Keratinocyte (primary cell): Measurements from ENCODE around the gene TNIP1. TPM values are rescaled to one million over a fixed set of nuclear protein-coding genes. Genes with fewer than 3 reads are reported as not detected.

Source experiments
- DNase-seq: peaks from one replicate; pipeline ENCODE4 v3.0.0-alpha.2; 2011; ENCODE audit warnings: low read depth, missing footprints, low spot score
- FAIRE-seq: peaks from 2 replicates; lab custom pipeline; 2011; peaks lifted over from hg19 to GRCh38; lab: Jason Lieb, UNC
- H2AFZ ChIP-seq: 2 replicates; pipeline ENCODE4 v1.6.0; 2012; ENCODE audit warnings: low read length, control low read depth, inconsistent platforms; ENCODE audit not compliant: control insufficient read depth
- H3K27ac ChIP-seq: 2 replicates; pipeline ENCODE4 v1.5.1; 2011; ENCODE audit warnings: low read length; ENCODE audit not compliant: control insufficient read depth, insufficient read depth
- H3K27me3 ChIP-seq: 3 replicates; pipeline ENCODE4 v1.6.0; 2011; ENCODE audit warnings: low read length; ENCODE audit not compliant: control insufficient read depth, insufficient read depth; ENCODE audit errors: extremely low read depth
- H3K36me3 ChIP-seq, 2 experiments: 2 replicates in 1 of 2; 3 replicates in 1 of 2; pipeline ENCODE4 v1.5.1; 2011; ENCODE audit warnings: low read length in 2 of 2, mild to moderate bottlenecking in 1 of 2; ENCODE audit not compliant: control insufficient read depth in 2 of 2, insufficient read depth in 2 of 2; ENCODE audit errors: extremely low read depth in 1 of 2
- H3K4me1 ChIP-seq: 3 replicates; pipeline ENCODE4 v1.5.1; 2011; ENCODE audit warnings: low read length; ENCODE audit not compliant: control insufficient read depth, insufficient read depth; ENCODE audit errors: extremely low read depth
- H3K4me2 ChIP-seq: 3 replicates; pipeline ENCODE4 v1.6.0; 2011; ENCODE audit warnings: low read depth, low read length; ENCODE audit not compliant: control insufficient read depth, insufficient read depth; ENCODE audit errors: extremely low read depth
- H3K4me3 ChIP-seq, 3 experiments: fragments of 200-600 bp in 1 of 3; sonication (generic) in 1 of 3; 2 replicates in 2 of 3; 3 replicates in 1 of 3; pipeline ENCODE4 v1.5.1; 2011 to 2016; ENCODE audit warnings: low read length in 3 of 3, mild to moderate bottlenecking in 3 of 3, control low read depth in 2 of 3, inconsistent platforms in 1 of 3, low read depth in 1 of 3, mixed read lengths in 1 of 3, mixed run types in 1 of 3, moderate library complexity in 1 of 3; ENCODE audit not compliant: control insufficient read depth in 2 of 3, insufficient read depth in 2 of 3; ENCODE audit errors: extremely low read depth in 1 of 3
- H3K79me2 ChIP-seq: 2 replicates; pipeline ENCODE4 v1.6.0; 2012; ENCODE audit warnings: low read length; ENCODE audit not compliant: control insufficient read depth, insufficient read depth
- H3K9ac ChIP-seq: 3 replicates; pipeline ENCODE4 v1.6.0; 2011; ENCODE audit warnings: low read length; ENCODE audit not compliant: control insufficient read depth, insufficient read depth; ENCODE audit errors: extremely low read depth
- H3K9me1 ChIP-seq: 3 replicates; pipeline ENCODE4 v1.6.0; 2011; ENCODE audit warnings: low read length; ENCODE audit not compliant: control insufficient read depth, insufficient read depth; ENCODE audit errors: extremely low read depth
- H3K9me3 ChIP-seq: 2 replicates; pipeline ENCODE4 v1.5.1; 2012; ENCODE audit warnings: low read depth, low read length; ENCODE audit not compliant: control insufficient read depth
- H4K20me1 ChIP-seq: 3 replicates; pipeline ENCODE4 v1.6.0; 2011; ENCODE audit warnings: low read length; ENCODE audit not compliant: control insufficient read depth, insufficient read depth; ENCODE audit errors: extremely low read depth
- EZH2 ChIP-seq: IDR thresholded peaks from one replicate; pipeline ENCODE4 v1.6.1; 2012; ENCODE audit warnings: inconsistent platforms, mild to moderate bottlenecking, low read length, moderate library complexity
- dilution Hi-C: fragments of 300-500 bp; cut with MboI; formaldehyde crosslinking; loops from one replicate; pipeline ENCODE4 v1.7.0; 2020; ENCODE audit warnings: low sequenced_read_pairs; ENCODE audit not compliant: extremely low pct_ligation_motif_present
- polyA plus RNA-seq, 5 experiments: library from polyadenylated mRNA; depleted of rRNA in 3 of 5; stranded (reverse) in 3 of 5; stranded (forward) in 1 of 5; unstranded in 1 of 5; fragments of >200 nt; gene quantifications; 1 replicate in 1 of 5; 2 replicates in 3 of 5; 3 replicates in 1 of 5; pipeline versions ENCODE4 v1.2.1 to v1.2.3, GENCODE V29; 2011 to 2012; ENCODE audit warnings: missing spikeins in 2 of 5, low read depth in 1 of 5, low replicate concordance in 1 of 5
- TF ChIP-seq, protein P1 (sequence below), 3 experiments: IDR thresholded peaks in 1 of 3; conservative IDR thresholded peaks in 1 of 3; optimal IDR thresholded peaks in 1 of 3; 2 replicates in 2 of 3; 3 replicates in 1 of 3; pipeline versions ENCODE3 to v1.5.1; 2011; ENCODE audit warnings: low read length in 3 of 3, mild to moderate bottlenecking in 3 of 3, moderate library complexity in 2 of 3, control low read depth in 1 of 3, inconsistent platforms in 1 of 3; ENCODE audit not compliant: insufficient read depth in 2 of 3; ENCODE audit errors: extremely low read depth in 1 of 3

The TNIP1 gene
- polyA plus RNA-seq, 1 donor (not counting 4 experiments of a cell fraction or from before 2014, with no cell fraction given): 47.9 TPM

DNA sequence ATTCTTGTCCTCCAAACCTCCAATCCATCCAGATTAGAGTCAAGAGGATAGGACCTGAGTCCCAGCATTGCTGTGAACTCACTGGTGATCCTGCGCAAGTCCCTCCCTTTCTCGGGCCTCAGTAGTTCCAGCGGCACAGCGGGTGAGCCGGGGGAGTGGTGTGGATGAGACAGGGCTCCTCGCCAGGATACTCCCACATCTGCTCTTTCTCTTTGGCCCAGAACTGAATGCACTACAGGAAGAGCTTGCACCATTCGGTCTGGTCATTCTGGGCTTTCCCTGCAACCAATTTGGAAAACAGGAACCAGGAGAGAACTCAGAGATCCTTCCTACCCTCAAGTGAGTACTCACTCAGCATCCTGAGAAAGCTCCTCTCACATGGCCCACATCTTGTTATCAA, 54.2 kb downstream of the TNIP1 start:
- Histone ChIP-seq H3K9ac (no peak overlapping the region), H3K4me2 (no peak overlapping the region), H3K4me1 (peaks cover 31% of the 10 kb centered on the region), H3K9me1 (no peaks in the 10 kb centered on the region), H3K79me2 (no peaks in the 10 kb centered on the region), H4K20me1 (no peaks in the 10 kb centered on the region), H3K9me3 (no peaks in the 10 kb centered on the region), H3K36me3 (peaks cover 34 to 41% of the 10 kb centered on the region in 2 experiments), H3K4me3 (no peak overlapping the region), H3K27ac (no peak overlapping the region), H2AFZ (no peak overlapping the region), H3K27me3 (no peaks in the 10 kb centered on the region)
- dilution Hi-C loops: no loop called here
- TF ChIP-seq, protein P1, sequence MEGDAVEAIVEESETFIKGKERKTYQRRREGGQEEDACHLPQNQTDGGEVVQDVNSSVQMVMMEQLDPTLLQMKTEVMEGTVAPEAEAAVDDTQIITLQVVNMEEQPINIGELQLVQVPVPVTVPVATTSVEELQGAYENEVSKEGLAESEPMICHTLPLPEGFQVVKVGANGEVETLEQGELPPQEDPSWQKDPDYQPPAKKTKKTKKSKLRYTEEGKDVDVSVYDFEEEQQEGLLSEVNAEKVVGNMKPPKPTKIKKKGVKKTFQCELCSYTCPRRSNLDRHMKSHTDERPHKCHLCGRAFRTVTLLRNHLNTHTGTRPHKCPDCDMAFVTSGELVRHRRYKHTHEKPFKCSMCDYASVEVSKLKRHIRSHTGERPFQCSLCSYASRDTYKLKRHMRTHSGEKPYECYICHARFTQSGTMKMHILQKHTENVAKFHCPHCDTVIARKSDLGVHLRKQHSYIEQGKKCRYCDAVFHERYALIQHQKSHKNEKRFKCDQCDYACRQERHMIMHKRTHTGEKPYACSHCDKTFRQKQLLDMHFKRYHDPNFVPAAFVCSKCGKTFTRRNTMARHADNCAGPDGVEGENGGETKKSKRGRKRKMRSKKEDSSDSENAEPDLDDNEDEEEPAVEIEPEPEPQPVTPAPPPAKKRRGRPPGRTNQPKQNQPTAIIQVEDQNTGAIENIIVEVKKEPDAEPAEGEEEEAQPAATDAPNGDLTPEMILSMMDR (optimal IDR thresholded peaks at IDR 0.05 in 1 of 3, IDR thresholded peaks at IDR 0.05 in 1 of 3, conservative IDR thresholded peaks at IDR 0.05 in 1 of 3; ENCODE audit: extremely low read depth in 1 of 3, insufficient read depth in 2 of 3, low read length in 3 of 3): no peak
- TF ChIP-seq EZH2: no peak
- FAIRE-seq: no peak
- no peak for DNase-seq

DNA sequence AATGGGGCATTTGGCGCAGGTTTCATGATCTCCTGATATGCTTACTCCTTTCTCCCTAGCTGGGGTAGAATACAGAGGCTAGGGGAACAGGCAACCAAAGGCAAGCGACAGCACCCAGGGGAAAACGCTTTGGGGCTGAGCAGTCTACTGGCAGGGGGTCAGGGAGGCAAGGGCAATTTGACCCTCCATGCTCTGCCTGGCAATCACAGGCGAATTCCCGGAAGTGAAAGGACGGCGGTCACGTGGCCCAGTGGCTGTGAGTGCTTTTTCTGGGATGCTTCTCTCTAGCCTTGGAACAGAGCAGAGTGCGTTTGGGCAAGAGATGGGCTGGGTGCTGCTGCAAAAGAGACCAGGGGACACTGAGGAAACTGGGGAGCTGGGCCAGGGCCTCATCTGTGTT, 54.7 kb downstream of the TNIP1 start:
- no peak for TF ChIP-seq EZH2
- TF ChIP-seq, protein P1 (optimal IDR thresholded peaks at IDR 0.05 in 1 of 3, IDR thresholded peaks at IDR 0.05 in 1 of 3, conservative IDR thresholded peaks at IDR 0.05 in 1 of 3; ENCODE audit: extremely low read depth in 1 of 3, insufficient read depth in 2 of 3, low read length in 3 of 3): no peak
- FAIRE-seq (no peak), DNase-seq (no peak)
- Histone ChIP-seq H3K4me2 (no peak overlapping the region), H3K4me1 (peaks cover 35% of the 10 kb centered on the region), H3K9me1 (no peaks in the 10 kb centered on the region), H3K27ac (no peak overlapping the region), H3K4me3 (no peak overlapping the region), H3K9ac (no peak overlapping the region), H3K9me3 (no peaks in the 10 kb centered on the region), H3K36me3 (peaks cover 32 to 36% of the 10 kb centered on the region in 2 experiments), H2AFZ (no peak overlapping the region), H4K20me1 (no peaks in the 10 kb centered on the region), H3K27me3 (no peaks in the 10 kb centered on the region), H3K79me2 (no peaks in the 10 kb centered on the region)
- dilution Hi-C loops: no loop called here
